ENCODE data around the gene NUDCD3.

DNA sequence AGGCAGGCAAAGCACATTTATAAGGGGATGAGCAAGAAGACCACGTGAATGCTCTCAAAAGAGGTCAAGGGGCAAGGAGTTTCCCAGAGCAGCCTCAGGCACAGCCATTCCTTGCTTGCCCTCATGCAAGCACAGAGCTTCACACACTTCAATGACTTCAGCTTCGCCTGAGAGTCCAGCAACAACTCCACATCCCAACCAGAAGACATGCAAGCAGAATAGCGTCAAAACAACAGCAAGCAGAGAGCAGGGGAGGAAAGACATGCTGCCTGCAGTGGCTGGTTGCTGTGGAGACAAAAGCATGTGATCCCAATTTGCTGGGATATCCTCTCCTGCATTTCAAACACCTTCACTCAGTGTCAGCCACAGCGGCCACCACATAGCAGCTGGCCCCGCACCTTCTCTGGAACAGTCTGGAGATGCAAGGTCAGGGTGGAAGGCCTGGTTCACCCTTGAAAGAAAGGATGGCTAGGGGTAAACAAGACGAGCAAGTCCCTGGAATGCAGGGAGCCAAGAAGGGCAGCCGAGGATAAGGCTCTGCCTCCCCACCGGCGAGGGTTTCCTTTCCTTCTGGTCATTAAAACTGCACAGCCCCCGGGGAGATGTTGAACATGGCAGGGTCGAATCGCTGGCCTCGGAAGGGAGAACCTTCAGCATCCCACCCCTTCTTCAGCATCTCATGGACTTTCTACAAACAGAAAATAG lies 104.9 kb downstream of the NUDCD3 start:
- TF ChIP-seq POLR2A (IDR thresholded peaks at IDR 0.05; ENCODE audit: low read depth), result no peak
- no peak for TF ChIP-seq POLR2AphosphoS5 (IDR thresholded peaks at IDR 0.05)
- no peak for TF ChIP-seq CTCF (IDR thresholded peaks at IDR 0.05)

Data from esophagus muscularis mucosa (tissue), 3 donors.